K562 (cell line): ENCODE measurements around the gene INSIG1. TPM values are rescaled to one million over a fixed set of nuclear protein-coding genes. Genes with fewer than 3 reads are reported as not detected.
A peak's percentile ranks its signal among the peaks of the same experiment; 100 is the strongest.

ENCODE experiments used
- ATAC-seq: fragments of 200-7000 bp; cut with Tn5 transposase; 3 replicates; pipeline ENCODE4 v1.9.1; 2020; ENCODE audit warnings: moderate library complexity
- BruUV-seq: library from RNA; stranded (reverse); fragments of 400-500 nt; replicated peaks from 2 replicates; lab custom pipeline; 2021; lab: Mats Ljungman, UMichigan
- CTCF ChIA-PET: fragments of 300-600 bp; formaldehyde crosslinking; extraction: SDS; loops from one replicate; lab custom pipeline; 2021; ENCODE audit warnings: low intra/inter-chr PET ratio; lab: Yijun Ruan, JAX
- POLR2A ChIA-PET: fragments of 300-600, 350-650 bp; sonication (Branson Sonifier 250); formaldehyde crosslinking; extraction: SDS; loops from one replicate; lab custom pipeline; 2021; ENCODE audit warnings: antibody characterized with exemption, inconsistent platforms; lab: Yijun Ruan, JAX
- DNase-seq, 4 experiments: peaks; one replicate each; pipeline versions ENCODE4 v3.0.0 to v3.0.0-alpha.2; 2011 to 2018; ENCODE audit warnings: low spot score in 3 of 4, mixed read lengths in 3 of 4; ENCODE audit errors: extremely low read depth in 1 of 4
- FAIRE-seq: peaks from 2 replicates; lab custom pipeline; 2011; peaks lifted over from hg19 to GRCh38; lab: Jason Lieb, UNC
- H2AFZ ChIP-seq: 2 replicates; pipeline ENCODE4 v1.6.0; 2011; ENCODE audit warnings: low read depth, low read length, control low read depth, inconsistent platforms
- H3K27ac ChIP-seq: fragments of 200-600 bp; 3 replicates; pipeline ENCODE4 v1.8.0; 2011; ENCODE audit warnings: low read depth, mild to moderate bottlenecking, control low read depth, inconsistent platforms, low read length, moderate library complexity, mixed read lengths; ENCODE audit errors: extremely low read depth
- H3K27me3 ChIP-seq, 2 experiments: fragments of 300-600 bp in 1 of 2; 2 replicates in 1 of 2; 3 replicates in 1 of 2; pipeline versions ENCODE4 v1.6.0 to v1.8.0; 2011; ENCODE audit warnings: inconsistent platforms in 2 of 2, low read length in 2 of 2, mild to moderate bottlenecking in 1 of 2, mixed read lengths in 1 of 2, moderate library complexity in 1 of 2; ENCODE audit not compliant: control insufficient read depth in 2 of 2, insufficient read depth in 2 of 2
- H3K36me3 ChIP-seq: fragments of 300-600 bp; 3 replicates; pipeline ENCODE4 v1.8.0; 2011; ENCODE audit warnings: mild to moderate bottlenecking, low read length, inconsistent platforms; ENCODE audit not compliant: control insufficient read depth, insufficient read depth
- H3K4me1 ChIP-seq, 2 experiments: fragments of 200-600 bp in 1 of 2; replicated peaks in 1 of 2; 2 replicates in 1 of 2; 3 replicates in 1 of 2; pipeline versions ENCODE4 v1.5.1 to v1.8.0; 2011; ENCODE audit warnings: inconsistent platforms in 2 of 2, low read length in 2 of 2, mild to moderate bottlenecking in 1 of 2, mixed read lengths in 1 of 2, moderate library complexity in 1 of 2; ENCODE audit not compliant: control insufficient read depth in 2 of 2, insufficient read depth in 2 of 2
- H3K4me2 ChIP-seq: 2 replicates; pipeline ENCODE4 v1.6.1; 2011; ENCODE audit warnings: low read length, control low read depth, inconsistent platforms, mixed read lengths; ENCODE audit not compliant: insufficient read depth
- H3K4me3 ChIP-seq: fragments of 200-600 bp; sonication (generic), shearing (Covaris generic); 2 replicates; pipeline ENCODE4 v1.5.1; 2016; ENCODE audit warnings: control low read depth, inconsistent platforms
- H3K79me2 ChIP-seq: fragments of 200-600 bp; 3 replicates; pipeline ENCODE4 v1.8.0; 2011; ENCODE audit warnings: low read length, inconsistent platforms; ENCODE audit not compliant: control insufficient read depth, insufficient read depth
- H3K9ac ChIP-seq, 2 experiments: 2 replicates each; pipeline versions ENCODE4 v1.6.0 to v1.6.1; 2011; ENCODE audit warnings: low read depth in 2 of 2, low read length in 2 of 2, control low read depth in 1 of 2, inconsistent platforms in 1 of 2, mild to moderate bottlenecking in 1 of 2, mixed read lengths in 1 of 2; ENCODE audit not compliant: insufficient read depth in 1 of 2
- H3K9me1 ChIP-seq: one replicate; pipeline ENCODE4 v1.6.0; 2011; ENCODE audit warnings: inconsistent platforms, mild to moderate bottlenecking, low read length, moderate library complexity; ENCODE audit not compliant: control insufficient read depth, insufficient read depth
- H3K9me3 ChIP-seq: replicated peaks from 2 replicates; pipeline ENCODE4 v1.5.1; 2011; ENCODE audit warnings: low read depth, low read length, inconsistent platforms; ENCODE audit not compliant: control insufficient read depth, insufficient read depth
- H4K20me1 ChIP-seq: replicated peaks from 2 replicates; pipeline ENCODE4 v1.6.1; 2011; ENCODE audit warnings: low read length, inconsistent platforms, mixed read lengths; ENCODE audit not compliant: control insufficient read depth, insufficient read depth
- RAD21 ChIP-seq, 2 experiments: fragments of 250-450 bp in 1 of 2; fragments of 450-650 bp in 1 of 2; sonication (Bioruptor Pico) in 1 of 2; formaldehyde crosslinking in 1 of 2; IDR thresholded peaks in 1 of 2; conservative IDR thresholded peaks in 1 of 2; 2 replicates each; pipeline versions ENCODE4 v1.4.0 to v1.8.0; 2020 to 2022; ENCODE audit warnings: mild to moderate bottlenecking in 2 of 2, moderate library complexity in 1 of 2
- SMC3 ChIP-seq: conservative IDR thresholded peaks from 2 replicates; pipeline ENCODE4 v1.6.1; 2011; ENCODE audit warnings: low read depth, low read length, improper control_type of control experiment; ENCODE audit not compliant: insufficient read depth
- ZNF134 ChIP-seq: fragments of 250-450 bp; sonication (Bioruptor Pico); conservative IDR thresholded peaks from 2 replicates; pipeline ENCODE4 v1.4.0; 2020
- WGBS: fragments of 100-300 bp; shearing (Covaris generic); methylation state at CpG from one replicate; pipeline ENCODE4 v1.1.6; 2016; ENCODE audit warnings: low coverage, mixed read lengths; ENCODE audit not compliant: insufficient coverage; ENCODE audit errors: missing lambda C conversion rate; 5-methylcytosine and 5-hydroxymethylcytosine counted together
- in situ Hi-C: fragments of 300-500 bp; cut with MboI; formaldehyde crosslinking; loops from 4 replicates; pipeline ENCODE4 v1.15.0; 2018; ENCODE audit warnings: inconsistent platforms, mixed read lengths
- intact Hi-C: fragments of 100-400 bp; cut with micrococcal nuclease; formaldehyde crosslinking; loops from 2 replicates; pipeline ENCODE4 v1.14.2; 2022
- polyA plus RNA-seq, 8 experiments: library from polyadenylated mRNA; depleted of rRNA in 4 of 8; stranded (reverse) in 5 of 8; unstranded in 3 of 8; fragments of >200 nt; fragmentation: Nextera tagmentation in 2 of 8; fragmentation: Illumina TruSeq in 1 of 8; extraction: Ambion mirVana in 2 of 8; extraction: Trizol in 1 of 8; gene quantifications; 2 replicates each; pipeline versions ENCODE4 v1.2.1 to v1.2.3, GENCODE V29; 2011 to 2014; ENCODE audit warnings: inconsistent platforms in 1 of 8, missing spikeins in 1 of 8
- total RNA-seq, 7 experiments: library from RNA; depleted of rRNA in 6 of 7; stranded (reverse); fragments of >200 nt in 6 of 7; fragmentation: Illumina TruSeq in 2 of 7; extraction: Trizol in 2 of 7; gene quantifications; 2 replicates each; pipeline versions ENCODE4 v1.2.1 to v1.2.3, GENCODE V29; 2011 to 2021; ENCODE audit warnings: low replicate concordance in 1 of 7
- TF ChIP-seq, protein P1 (sequence below), 3 experiments: IDR thresholded peaks in 2 of 3; conservative IDR thresholded peaks in 1 of 3; 2 replicates each; pipeline ENCODE4 v1.5.1; 2011 to 2012; ENCODE audit warnings: low read length in 3 of 3, mild to moderate bottlenecking in 3 of 3, control low read depth in 2 of 3, improper control_type of control experiment in 1 of 3, inconsistent platforms in 1 of 3, low read depth in 1 of 3, mixed read lengths in 1 of 3, moderate library complexity in 1 of 3; ENCODE audit not compliant: insufficient read depth in 2 of 3
- TF ChIP-seq, protein P2 (sequence below), 2 experiments: fragments of 450-650 bp; formaldehyde crosslinking in 1 of 2; IDR thresholded peaks; 2 replicates each; pipeline versions ENCODE4 v1.4.0 to v1.6.1; 2014 to 2020; ENCODE audit warnings: mild to moderate bottlenecking in 2 of 2, borderline replicate concordance in 1 of 2, low read depth in 1 of 2
- TF ChIP-seq, protein P3 (sequence below), 2 experiments: fragments of 250-450 bp in 1 of 2; fragments of 450-650 bp in 1 of 2; sonication (Bioruptor Pico) in 1 of 2; IDR thresholded peaks; 2 replicates each; pipeline versions ENCODE4 v1.6.1 to v1.8.0; 2016 to 2021; ENCODE audit warnings: mild to moderate bottlenecking in 2 of 2, moderate library complexity in 2 of 2, missing compliant biosample characterization in 1 of 2, missing genetic modification characterization in 1 of 2

Gene INSIG1
- total and polyA plus RNA-seq, 9 of the 15 experiments (the other 6 are each of a cell fraction or from before 2014, with no cell fraction given): 57.1 to 787 (median 238) TPM

DNA sequence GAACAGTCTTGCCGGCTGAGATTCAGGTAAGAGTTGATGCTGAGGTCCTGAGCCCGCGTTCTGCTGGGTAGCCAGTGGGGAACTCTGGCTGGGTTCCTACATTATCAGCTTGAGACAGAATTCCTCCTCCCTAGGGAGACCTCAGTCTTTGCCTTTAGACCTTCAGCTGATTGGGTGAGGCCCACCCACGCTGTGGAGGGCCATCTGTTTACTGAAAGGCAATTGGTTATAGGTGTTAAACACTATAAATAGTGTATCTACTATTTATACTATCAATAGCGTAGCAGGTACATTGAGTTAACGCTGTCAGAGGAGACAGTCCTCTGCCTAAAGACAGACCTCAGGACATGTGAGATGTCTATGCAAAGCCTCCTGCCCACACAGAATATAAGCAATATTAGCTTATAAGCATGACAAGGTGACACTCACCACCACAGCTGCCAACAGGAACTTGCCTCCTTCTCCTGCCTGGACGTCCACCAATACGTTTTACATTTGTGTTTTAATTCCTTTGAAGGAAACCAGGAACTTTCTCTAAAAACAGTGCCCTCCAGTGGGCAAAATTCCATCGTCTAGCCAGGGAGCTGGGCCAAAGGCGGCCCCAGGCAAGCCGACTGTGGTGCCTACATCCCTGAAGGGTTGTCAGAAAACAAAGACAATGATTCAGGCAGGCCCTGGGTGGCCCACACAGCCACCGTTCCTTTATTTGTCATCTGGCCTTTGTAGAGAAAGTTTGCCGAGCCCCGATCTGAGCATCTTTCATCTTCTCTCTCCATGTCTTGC lies 58.8 kb downstream of the INSIG1 start:
- Histone ChIP-seq H3K4me1 (no peaks in the 10 kb centered on the region; a peak in 1 of 5 replicates), H3K36me3 (no peaks in the 10 kb centered on the region), H3K27ac (no peak overlapping the region), H2AFZ (no peak overlapping the region), H3K9me1 (no peaks in the 10 kb centered on the region), H3K79me2 (no peaks in the 10 kb centered on the region), H3K4me2 (no peak overlapping the region), H3K9ac (no peak overlapping the region), H3K27me3 (peaks cover 54 to 87% of the 10 kb centered on the region in 2 experiments), H3K4me3 (no peak overlapping the region), H4K20me1 (0 out of 2 replicates have a peak, but pooled peaks cover 13% of the 10 kb centered on the region), H3K9me3 (no peaks in the 10 kb centered on the region)
- FAIRE-seq (peak; percentile 77), ATAC-seq (peak; percentile 72), DNase-seq (peak; percentile 42 to 52 (median 46))
- intact Hi-C loops: no loop called here
- ChIA-PET CTCF (no interaction called here), POLR2A (interaction anchor here (0.7 to 1.1 kb wide), 4 partner anchors 41 to 364 kb away, joined by 3 read pairs; no protein-coding TSS in a partner anchor)
- WGBS: 5% methylated on average over 14 of the region's 14 CpGs
- peak; percentile 96 for TF ChIP-seq ZNF134
- TF ChIP-seq, protein P1, sequence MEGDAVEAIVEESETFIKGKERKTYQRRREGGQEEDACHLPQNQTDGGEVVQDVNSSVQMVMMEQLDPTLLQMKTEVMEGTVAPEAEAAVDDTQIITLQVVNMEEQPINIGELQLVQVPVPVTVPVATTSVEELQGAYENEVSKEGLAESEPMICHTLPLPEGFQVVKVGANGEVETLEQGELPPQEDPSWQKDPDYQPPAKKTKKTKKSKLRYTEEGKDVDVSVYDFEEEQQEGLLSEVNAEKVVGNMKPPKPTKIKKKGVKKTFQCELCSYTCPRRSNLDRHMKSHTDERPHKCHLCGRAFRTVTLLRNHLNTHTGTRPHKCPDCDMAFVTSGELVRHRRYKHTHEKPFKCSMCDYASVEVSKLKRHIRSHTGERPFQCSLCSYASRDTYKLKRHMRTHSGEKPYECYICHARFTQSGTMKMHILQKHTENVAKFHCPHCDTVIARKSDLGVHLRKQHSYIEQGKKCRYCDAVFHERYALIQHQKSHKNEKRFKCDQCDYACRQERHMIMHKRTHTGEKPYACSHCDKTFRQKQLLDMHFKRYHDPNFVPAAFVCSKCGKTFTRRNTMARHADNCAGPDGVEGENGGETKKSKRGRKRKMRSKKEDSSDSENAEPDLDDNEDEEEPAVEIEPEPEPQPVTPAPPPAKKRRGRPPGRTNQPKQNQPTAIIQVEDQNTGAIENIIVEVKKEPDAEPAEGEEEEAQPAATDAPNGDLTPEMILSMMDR (IDR thresholded peaks at IDR 0.05 in 2 of 3, conservative IDR thresholded peaks at IDR 0.05 in 1 of 3; ENCODE audit: insufficient read depth in 2 of 3, low read depth in 1 of 3, low read length in 3 of 3): peak; percentile 49 to 63 (median 54)
- TF ChIP-seq RAD21 (CRISPR knock-in tag; conservative IDR thresholded peaks at IDR 0.05 in 1 of 2, IDR thresholded peaks at IDR 0.05 in 1 of 2): peak in 1 of 2 experiments; percentile 49; a peak in 2 of 4 replicates
- TF ChIP-seq SMC3: peak; percentile 35; the same call in 1 of the 2 replicates
- TF ChIP-seq, protein P2, sequence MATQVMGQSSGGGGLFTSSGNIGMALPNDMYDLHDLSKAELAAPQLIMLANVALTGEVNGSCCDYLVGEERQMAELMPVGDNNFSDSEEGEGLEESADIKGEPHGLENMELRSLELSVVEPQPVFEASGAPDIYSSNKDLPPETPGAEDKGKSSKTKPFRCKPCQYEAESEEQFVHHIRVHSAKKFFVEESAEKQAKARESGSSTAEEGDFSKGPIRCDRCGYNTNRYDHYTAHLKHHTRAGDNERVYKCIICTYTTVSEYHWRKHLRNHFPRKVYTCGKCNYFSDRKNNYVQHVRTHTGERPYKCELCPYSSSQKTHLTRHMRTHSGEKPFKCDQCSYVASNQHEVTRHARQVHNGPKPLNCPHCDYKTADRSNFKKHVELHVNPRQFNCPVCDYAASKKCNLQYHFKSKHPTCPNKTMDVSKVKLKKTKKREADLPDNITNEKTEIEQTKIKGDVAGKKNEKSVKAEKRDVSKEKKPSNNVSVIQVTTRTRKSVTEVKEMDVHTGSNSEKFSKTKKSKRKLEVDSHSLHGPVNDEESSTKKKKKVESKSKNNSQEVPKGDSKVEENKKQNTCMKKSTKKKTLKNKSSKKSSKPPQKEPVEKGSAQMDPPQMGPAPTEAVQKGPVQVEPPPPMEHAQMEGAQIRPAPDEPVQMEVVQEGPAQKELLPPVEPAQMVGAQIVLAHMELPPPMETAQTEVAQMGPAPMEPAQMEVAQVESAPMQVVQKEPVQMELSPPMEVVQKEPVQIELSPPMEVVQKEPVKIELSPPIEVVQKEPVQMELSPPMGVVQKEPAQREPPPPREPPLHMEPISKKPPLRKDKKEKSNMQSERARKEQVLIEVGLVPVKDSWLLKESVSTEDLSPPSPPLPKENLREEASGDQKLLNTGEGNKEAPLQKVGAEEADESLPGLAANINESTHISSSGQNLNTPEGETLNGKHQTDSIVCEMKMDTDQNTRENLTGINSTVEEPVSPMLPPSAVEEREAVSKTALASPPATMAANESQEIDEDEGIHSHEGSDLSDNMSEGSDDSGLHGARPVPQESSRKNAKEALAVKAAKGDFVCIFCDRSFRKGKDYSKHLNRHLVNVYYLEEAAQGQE (IDR thresholded peaks at IDR 0.05; ENCODE audit: borderline replicate concordance): peak; percentile 34; the same call in 1 of the 2 replicates
- TF ChIP-seq, protein P2 (CRISPR knock-in tag; IDR thresholded peaks at IDR 0.05; ENCODE audit: low read depth): no peak
- TF ChIP-seq, protein P3, sequence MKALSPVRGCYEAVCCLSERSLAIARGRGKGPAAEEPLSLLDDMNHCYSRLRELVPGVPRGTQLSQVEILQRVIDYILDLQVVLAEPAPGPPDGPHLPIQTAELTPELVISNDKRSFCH (CRISPR knock-in tag; IDR thresholded peaks at IDR 0.05): no peak
- TF ChIP-seq, protein P3 (tag; IDR thresholded peaks at IDR 0.05): no peak
- no TSS peak for BruUV-seq
- in situ Hi-C loops: no loop called here
